Activated CD4-positive, alpha-beta T cell treated with anti-CD3 and anti-CD28 coated beads, Interleukin-2, amount 10 ng/mL, durations not matched to agents 7 days and 5 days (primary cell): ENCODE results near the gene IFI6. TPM values are rescaled to one million over a fixed set of nuclear protein-coding genes. Genes with fewer than 3 reads are reported as not detected.

Experiments used
- CTCF ChIA-PET: fragments of 350-600 bp; sonication (Branson Sonifier 250); formaldehyde crosslinking; loops from one replicate; lab custom pipeline; 2021; ENCODE audit warnings: antibody characterized with exemption; lab: Charles Lee
- POLR2A ChIA-PET: fragments of 350-600 bp; sonication (Branson Sonifier 250); formaldehyde crosslinking; loops from one replicate; lab custom pipeline; 2021; ENCODE audit warnings: antibody characterized with exemption; lab: Charles Lee
- DNase-seq: peaks from one replicate; pipeline ENCODE4 v3.0.0-alpha.2; 2020
- H3K27ac Mint-ChIP-seq: one replicate; pipeline ENCODE4 v1.8.0; 2021; ENCODE audit warnings: mild to moderate bottlenecking, moderate library complexity, mixed read lengths
- H3K27me3 Mint-ChIP-seq: one replicate; pipeline ENCODE4 v1.8.0; 2021; ENCODE audit warnings: mixed read lengths
- H3K36me3 Mint-ChIP-seq: one replicate; pipeline ENCODE4 v1.8.0; 2021; ENCODE audit warnings: low read depth, mixed read lengths
- H3K4me1 Mint-ChIP-seq: one replicate; pipeline ENCODE4 v1.8.0; 2021; ENCODE audit warnings: mixed read lengths
- H3K4me3 Mint-ChIP-seq: one replicate; pipeline ENCODE4 v1.8.0; 2021; ENCODE audit warnings: mild to moderate bottlenecking, moderate library complexity, mixed read lengths
- H3K9me3 Mint-ChIP-seq: one replicate; pipeline ENCODE4 v1.8.0; 2021; ENCODE audit warnings: mixed read lengths
- total RNA-seq, 2 experiments: library from RNA; stranded (reverse); gene quantifications; one replicate each; pipeline ENCODE4 v1.2.3, GENCODE V29; 2021

IFI6 gene
- total RNA-seq, 2 experiments from 2014 or later, result 231 to 321 TPM

DNA sequence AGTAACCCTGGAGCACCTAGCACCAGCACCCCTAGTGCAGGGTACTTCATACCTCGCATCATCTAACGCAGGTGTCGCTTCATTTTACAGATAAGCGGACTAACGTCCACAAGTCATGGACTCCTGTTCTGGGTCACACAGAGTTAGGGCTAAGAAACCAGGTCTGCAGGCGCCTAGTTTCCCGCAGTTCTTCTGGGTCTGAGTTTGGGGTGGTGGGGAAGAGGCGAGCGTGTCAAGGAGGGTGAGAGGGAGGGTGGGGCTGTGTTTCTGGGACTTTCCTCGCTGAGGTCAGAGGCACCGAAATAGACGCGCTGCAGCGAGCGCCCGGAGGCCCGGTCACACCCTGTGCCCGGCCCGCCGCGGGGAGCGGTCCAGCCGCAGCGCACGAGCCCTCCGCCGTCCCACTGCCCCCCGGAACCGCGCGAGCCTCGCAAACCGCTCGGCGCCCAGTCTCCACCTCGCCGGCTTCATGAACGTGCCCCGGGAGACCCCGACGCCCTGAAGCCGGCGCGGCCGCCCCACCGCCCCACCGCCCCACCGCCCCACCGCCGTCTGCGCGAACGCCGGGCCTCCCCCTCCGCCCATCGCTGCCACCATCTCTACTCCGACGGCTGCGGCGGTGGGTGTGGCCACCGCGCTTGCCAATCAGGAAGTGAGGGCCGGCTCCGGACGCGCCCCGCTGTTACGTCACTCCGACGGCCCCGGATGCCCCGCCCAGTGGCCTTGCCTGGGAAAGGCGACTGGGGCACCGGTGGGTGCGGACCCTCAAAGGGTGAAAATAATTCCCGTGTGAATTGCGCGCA, 12.3 kb downstream of the IFI6 start:
- peaks cover 5% of the 10 kb centered on the region for H3K36me3 Mint-ChIP-seq
- H3K4me1 Mint-ChIP-seq, result peaks cover 60% of the 10 kb centered on the region
- ChIA-PET CTCF (interaction anchor here (0.7 to 5.0 kb wide), 5 partner anchors 10 to 66 kb away, joined by 3 to 89 read pairs (median 4); partner anchors contain the start of gene AHDC1), POLR2A (no interaction called here)
- DNase-seq, result peak; percentile 87
- peak overlapping the region; percentile 78 for H3K4me3 Mint-ChIP-seq
- H3K27me3 Mint-ChIP-seq, result no peaks in the 10 kb centered on the region
- peak overlapping the region; percentile 96 for H3K27ac Mint-ChIP-seq
- H3K9me3 Mint-ChIP-seq, result no peaks in the 10 kb centered on the region

GRCh38 chr1:27658951-27659496, 13.0 kb downstream of the IFI6 start:
- CTCF ChIA-PET, result interaction anchor here (0.7 to 1.5 kb wide), 4 partner anchors 10 to 52 kb away, joined by 3 to 6 read pairs (median 4); no protein-coding TSS in a partner anchor
- DNase-seq, result peak; percentile 19
- H3K36me3 Mint-ChIP-seq, result peaks cover 5% of the 10 kb centered on the region
- POLR2A ChIA-PET, result no interaction called here
- H3K27me3 Mint-ChIP-seq, result no peaks in the 10 kb centered on the region
- H3K27ac Mint-ChIP-seq, result peak overlapping the region; percentile 96
- H3K4me1 Mint-ChIP-seq, result peaks cover 55% of the 10 kb centered on the region
- H3K9me3 Mint-ChIP-seq, result no peaks in the 10 kb centered on the region
- H3K4me3 Mint-ChIP-seq, result peak overlapping the region; percentile 78

DNA sequence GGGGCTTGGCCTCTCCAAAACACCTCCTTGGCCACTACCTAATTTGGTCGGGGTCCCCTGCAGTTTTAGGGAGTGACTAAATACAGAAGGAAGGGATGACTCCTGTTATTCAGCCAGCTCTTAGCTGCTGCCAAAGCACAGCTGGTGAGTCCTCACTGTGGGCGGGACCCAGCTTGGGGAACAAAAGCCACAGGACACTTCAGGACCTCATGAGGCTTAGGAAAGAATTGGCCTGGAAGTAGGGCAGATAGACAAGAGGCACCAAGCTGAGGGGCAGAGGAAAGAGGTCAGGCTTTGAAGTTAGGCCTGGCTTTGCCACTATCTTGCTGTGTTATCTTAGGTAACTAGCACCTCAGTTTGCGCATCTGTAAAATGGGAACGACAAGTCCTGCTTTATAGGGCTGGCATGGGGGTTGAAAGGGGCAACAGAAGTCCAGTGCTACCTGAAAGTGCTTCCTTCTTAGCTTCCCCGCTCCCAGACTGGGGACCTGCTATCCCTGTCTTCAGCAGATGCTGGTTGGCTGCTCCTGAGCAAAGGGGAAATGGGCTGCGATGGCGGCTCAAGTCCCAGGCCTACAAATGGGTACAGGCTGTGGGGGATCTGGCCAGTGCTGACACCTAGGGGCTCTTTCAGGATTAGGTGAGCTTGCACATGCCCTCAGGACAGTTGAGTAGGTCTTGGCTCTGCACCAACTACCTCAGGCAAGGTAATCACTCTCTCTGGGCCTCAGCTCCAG, 15.7 kb downstream of the IFI6 start:
- Mint-ChIP-seq H3K9me3 (no peaks in the 10 kb centered on the region), H3K4me1 (peaks cover 35% of the 10 kb centered on the region), H3K27ac (no peak overlapping the region), H3K36me3 (peaks cover under 1% of the 10 kb centered on the region), H3K27me3 (no peaks in the 10 kb centered on the region), H3K4me3 (no peak overlapping the region)
- POLR2A ChIA-PET, result interaction anchor here (1.0 kb wide), 1 partner anchor 167 kb away, joined by 3 read pairs; the partner anchor contains the start of gene WASF2
- CTCF ChIA-PET, result interaction anchor here (0.5 to 2.1 kb wide), 7 partner anchors 9 to 184 kb away, joined by 3 to 6 read pairs (median 4); no protein-coding TSS in a partner anchor
- no peak for DNase-seq

DNA sequence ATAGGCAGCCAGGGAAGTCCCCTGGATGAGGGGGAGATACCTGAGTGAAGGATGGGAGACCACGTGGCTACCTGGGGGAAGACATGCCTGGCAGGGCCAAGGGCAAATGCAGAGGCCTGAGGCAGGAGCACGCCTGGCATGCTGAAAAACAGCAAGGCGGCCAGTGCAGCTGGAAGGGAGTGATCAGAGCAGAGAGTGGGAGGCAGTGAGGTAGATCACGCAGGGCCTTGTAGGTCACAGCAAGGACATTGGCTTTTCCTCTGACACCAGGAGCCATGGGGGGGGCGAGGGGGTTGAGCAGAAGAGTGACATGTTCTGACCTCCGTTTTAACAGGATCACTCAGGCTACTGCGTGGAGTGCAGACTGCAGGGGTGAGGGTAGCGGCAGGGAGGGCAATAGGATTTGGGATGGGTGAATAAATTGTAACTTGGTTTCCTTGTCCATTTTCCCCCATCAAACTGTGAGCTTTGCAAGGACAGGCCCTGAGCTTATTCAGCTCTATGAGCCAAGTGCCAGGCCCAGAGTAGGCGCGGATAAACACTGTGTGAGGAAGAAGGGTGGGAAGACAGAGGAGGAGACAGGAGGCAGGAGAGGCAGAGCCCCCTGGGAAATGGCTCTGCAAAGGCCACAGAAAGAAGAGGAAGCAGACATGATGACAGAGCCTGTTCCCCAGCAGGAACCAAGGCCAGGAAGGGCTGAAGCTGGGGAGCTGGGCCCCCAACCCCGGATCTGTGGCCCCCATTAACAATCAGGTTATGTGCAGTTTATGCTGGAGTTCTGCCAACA, 16.6 kb downstream of the IFI6 start:
- Mint-ChIP-seq H3K36me3 (no peaks in the 10 kb centered on the region), H3K4me1 (peaks cover 31% of the 10 kb centered on the region), H3K27me3 (no peaks in the 10 kb centered on the region), H3K9me3 (no peaks in the 10 kb centered on the region), H3K27ac (peak overlapping the region; percentile 85), H3K4me3 (no peak overlapping the region)
- ChIA-PET CTCF (interaction anchor here (0.5 to 2.1 kb wide), 4 partner anchors 11 to 183 kb away, joined by 3 to 6 read pairs (median 5); no protein-coding TSS in a partner anchor), POLR2A (interaction anchor here (0.6 kb wide), 1 partner anchor 9 kb away, joined by 3 read pairs; no protein-coding TSS in a partner anchor)
- no peak for DNase-seq

DNA sequence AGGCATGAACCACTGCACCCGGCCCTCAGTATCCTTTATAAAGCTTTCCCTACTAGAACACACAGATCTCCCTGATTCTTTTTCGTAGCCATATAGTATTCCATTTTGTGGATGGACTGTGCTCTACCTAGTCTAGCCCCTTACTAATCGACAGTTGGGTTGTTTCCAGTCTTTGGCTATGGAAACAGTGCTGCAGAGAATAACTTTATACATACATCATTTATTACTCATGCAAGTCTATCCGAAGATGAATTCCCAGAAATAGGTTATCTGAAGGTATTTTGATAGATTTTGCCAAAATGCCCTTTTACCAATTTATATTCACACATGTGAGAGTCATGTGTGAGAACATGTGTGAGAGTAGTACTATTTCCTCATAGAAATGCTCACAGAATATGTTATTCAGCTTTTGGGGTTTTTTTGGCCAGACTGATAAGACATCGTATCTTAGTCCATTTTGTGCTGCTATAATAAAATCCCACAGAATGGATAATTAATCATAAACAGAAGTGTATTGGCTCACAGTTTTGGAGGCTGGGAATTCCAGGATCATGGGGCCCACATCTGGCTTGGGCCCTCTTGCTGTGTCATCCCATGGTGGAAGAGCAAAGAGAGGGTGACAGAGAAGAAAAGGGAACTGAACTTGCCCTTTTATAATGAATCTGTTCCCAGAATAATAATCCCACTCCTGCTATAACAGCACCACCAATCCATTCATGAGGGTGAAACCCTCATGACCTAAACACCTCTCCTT, 19.7 kb downstream of the IFI6 start:
- no peak for DNase-seq
- peaks cover 20% of the 10 kb centered on the region for H3K4me1 Mint-ChIP-seq
- ChIA-PET POLR2A (no interaction called here), CTCF (interaction anchor here (0.6 to 1.1 kb wide), 2 partner anchors 17 to 105 kb away, joined by 4 read pairs; no protein-coding TSS in a partner anchor)
- no peak overlapping the region for H3K27ac Mint-ChIP-seq
- no peaks in the 10 kb centered on the region for H3K27me3 Mint-ChIP-seq
- no peak overlapping the region for H3K4me3 Mint-ChIP-seq
- H3K9me3 Mint-ChIP-seq, result no peaks in the 10 kb centered on the region
- H3K36me3 Mint-ChIP-seq, result no peaks in the 10 kb centered on the region

DNA sequence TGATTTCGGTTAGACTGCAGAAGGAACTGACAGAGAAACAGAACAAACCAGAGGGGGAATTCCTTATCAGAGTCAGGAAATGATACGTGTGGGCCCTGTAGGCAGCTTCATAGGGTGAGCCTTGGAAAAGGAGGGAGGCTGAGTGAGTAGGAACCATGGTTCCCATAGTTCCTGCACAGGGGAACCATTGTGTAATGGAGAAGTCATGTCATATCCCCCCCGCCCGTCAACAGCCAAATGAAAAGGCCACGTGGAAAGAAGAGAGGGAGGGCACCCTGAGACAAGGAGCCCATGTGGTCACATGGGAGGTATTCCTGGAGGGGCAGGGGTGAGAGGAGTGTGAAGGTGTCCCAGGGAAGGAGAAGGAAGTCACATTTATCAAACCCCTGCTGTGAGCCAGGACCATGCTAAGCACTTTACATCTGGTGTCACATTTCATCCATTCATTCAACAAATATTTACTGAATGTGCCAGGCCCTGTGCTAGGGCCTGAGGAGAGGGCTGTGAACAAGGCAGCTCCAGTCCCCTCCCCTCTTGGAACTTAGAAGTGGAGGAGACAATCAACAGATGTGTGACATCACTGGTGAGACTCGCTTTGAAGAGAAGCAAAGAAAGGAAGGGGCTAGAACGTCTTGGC, 21.3 kb downstream of the IFI6 start:
- Mint-ChIP-seq H3K4me1 (peaks cover 19% of the 10 kb centered on the region), H3K9me3 (no peaks in the 10 kb centered on the region), H3K27ac (no peak overlapping the region), H3K4me3 (no peak overlapping the region), H3K27me3 (no peaks in the 10 kb centered on the region), H3K36me3 (no peaks in the 10 kb centered on the region)
- POLR2A ChIA-PET, result no interaction called here
- no peak for DNase-seq
- CTCF ChIA-PET, result interaction anchor here (0.6 to 3.4 kb wide), 7 partner anchors 10 to 44 kb away, joined by 3 to 14 read pairs (median 5); no protein-coding TSS in a partner anchor

GRCh38 chr1:27650171-27650538, 21.8 kb downstream of the IFI6 start:
- POLR2A ChIA-PET, result no interaction called here
- no peak for DNase-seq
- no peak overlapping the region for H3K27ac Mint-ChIP-seq
- no peaks in the 10 kb centered on the region for H3K36me3 Mint-ChIP-seq
- CTCF ChIA-PET, result interaction anchor here (0.6 to 3.4 kb wide), 13 partner anchors 11 to 548 kb away, joined by 3 to 14 read pairs (median 4); no protein-coding TSS in a partner anchor
- H3K4me1 Mint-ChIP-seq, result peaks cover 17% of the 10 kb centered on the region
- H3K27me3 Mint-ChIP-seq, result no peaks in the 10 kb centered on the region
- no peaks in the 10 kb centered on the region for H3K9me3 Mint-ChIP-seq
- no peak overlapping the region for H3K4me3 Mint-ChIP-seq

DNA sequence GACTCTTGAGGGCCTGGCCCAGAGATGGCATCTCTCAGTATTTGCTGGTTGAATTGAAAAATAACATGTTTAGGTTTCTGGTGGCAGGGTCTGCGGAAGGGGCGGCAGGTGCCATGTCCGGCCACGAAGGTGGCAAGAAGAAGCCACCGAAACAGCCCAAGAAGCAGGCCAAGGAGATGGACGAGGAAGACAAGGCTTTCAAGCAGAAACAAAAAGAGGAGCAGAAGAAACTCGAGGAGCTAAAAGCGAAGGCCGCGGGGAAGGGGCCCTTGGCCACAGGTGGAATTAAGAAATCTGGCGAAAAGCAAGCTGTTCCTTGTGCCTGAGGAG, 22.7 kb downstream of the IFI6 start:
- H3K9me3 Mint-ChIP-seq, result no peaks in the 10 kb centered on the region
- H3K36me3 Mint-ChIP-seq, result no peaks in the 10 kb centered on the region
- no peak for DNase-seq
- no peak overlapping the region for H3K4me3 Mint-ChIP-seq
- POLR2A ChIA-PET, result no interaction called here
- H3K4me1 Mint-ChIP-seq, result peaks cover 14% of the 10 kb centered on the region
- no peak overlapping the region for H3K27ac Mint-ChIP-seq
- CTCF ChIA-PET, result interaction anchor here (1.0 to 3.4 kb wide), 9 partner anchors 12 to 547 kb away, joined by 3 to 14 read pairs (median 5); partner anchors contain the start of gene IFI6
- H3K27me3 Mint-ChIP-seq, result no peaks in the 10 kb centered on the region

- no peak for DNase-seq
- Mint-ChIP-seq H3K27ac (no peak overlapping the region), H3K9me3 (no peaks in the 10 kb centered on the region), H3K27me3 (no peaks in the 10 kb centered on the region), H3K4me1 (peaks cover 19% of the 10 kb centered on the region), H3K36me3 (no peaks in the 10 kb centered on the region), H3K4me3 (no peak overlapping the region)
- ChIA-PET POLR2A (no interaction called here), CTCF (interaction anchor here (1.0 to 3.4 kb wide), 7 partner anchors 10 to 23 kb away, joined by 3 to 14 read pairs (median 4); partner anchors contain the start of gene IFI6)
These were observed 23.2 kb downstream of the IFI6 start for GRCh38 chr1:27648602-27649305.

DNA sequence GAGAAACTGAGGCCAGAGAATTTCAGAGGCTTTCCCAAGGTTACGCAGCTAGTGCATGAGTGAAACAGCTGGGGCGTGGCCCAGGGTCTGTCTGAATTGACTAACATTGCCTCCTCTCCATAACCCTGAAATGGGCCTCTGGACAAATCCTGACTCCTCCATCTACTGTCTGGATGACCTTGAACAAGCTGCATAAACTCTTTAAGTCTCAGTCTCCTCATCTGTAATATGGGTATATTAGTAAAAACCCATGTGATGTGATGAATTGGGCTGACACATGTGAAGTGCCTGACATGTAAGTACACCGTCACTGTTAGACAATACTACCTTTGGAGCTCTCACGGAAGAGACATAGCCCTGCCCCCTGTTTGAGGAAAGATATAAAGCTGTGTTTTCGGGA, 24.7 kb downstream of the IFI6 start:
- H3K27me3 Mint-ChIP-seq, result no peaks in the 10 kb centered on the region
- H3K27ac Mint-ChIP-seq, result peak overlapping the region; percentile 15
- DNase-seq, result no peak
- H3K9me3 Mint-ChIP-seq, result no peaks in the 10 kb centered on the region
- ChIA-PET CTCF (interaction anchor here (1.0 to 2.0 kb wide), 6 partner anchors 9 to 43 kb away, joined by 4 to 6 read pairs (median 4); partner anchors contain the start of gene AHDC1), POLR2A (no interaction called here)
- no peaks in the 10 kb centered on the region for H3K36me3 Mint-ChIP-seq
- peaks cover 24% of the 10 kb centered on the region for H3K4me1 Mint-ChIP-seq
- H3K4me3 Mint-ChIP-seq, result no peak overlapping the region
